Central memory CD4-positive, alpha-beta T cell (primary cell): ENCODE measurements around the gene SYNE1.
"Not testable (repeated sequence)": the region's sequence is repeated elsewhere in the genome, so short reads cannot be mapped to it uniquely, and the experiment has no call there.

Experiments
- DNase-seq: peaks from one replicate; pipeline ENCODE4 v3.0.0; 2022

The SYNE1 gene

DNA sequence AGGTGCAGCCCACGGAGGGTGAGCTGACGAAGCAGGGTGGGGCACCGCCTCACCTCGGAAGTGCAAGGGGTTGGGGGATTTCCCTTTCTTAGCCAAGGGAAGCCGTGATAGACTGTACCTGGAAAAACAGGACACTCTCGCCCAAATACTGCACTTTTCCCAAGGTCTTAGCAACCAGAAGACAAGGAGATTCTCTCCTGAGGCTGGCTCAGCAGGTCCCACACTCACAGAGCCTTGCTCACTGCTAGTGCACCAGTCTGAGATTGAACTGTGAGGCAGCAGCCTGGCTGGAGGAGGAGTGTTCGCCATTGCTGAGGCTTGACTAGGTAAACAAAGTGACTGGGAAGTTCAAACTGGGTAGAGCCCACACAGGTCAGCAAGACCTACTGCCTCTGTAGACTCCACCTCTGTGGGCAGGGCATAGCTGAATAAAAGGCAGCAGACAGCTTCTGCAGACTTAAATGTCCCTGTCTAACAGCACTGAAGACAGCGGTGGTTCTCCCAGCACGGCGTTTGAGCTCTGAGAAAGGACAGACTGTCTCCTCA is 28.0 kb downstream of the SYNE1 start:
- DNase-seq, result no peak

DNA sequence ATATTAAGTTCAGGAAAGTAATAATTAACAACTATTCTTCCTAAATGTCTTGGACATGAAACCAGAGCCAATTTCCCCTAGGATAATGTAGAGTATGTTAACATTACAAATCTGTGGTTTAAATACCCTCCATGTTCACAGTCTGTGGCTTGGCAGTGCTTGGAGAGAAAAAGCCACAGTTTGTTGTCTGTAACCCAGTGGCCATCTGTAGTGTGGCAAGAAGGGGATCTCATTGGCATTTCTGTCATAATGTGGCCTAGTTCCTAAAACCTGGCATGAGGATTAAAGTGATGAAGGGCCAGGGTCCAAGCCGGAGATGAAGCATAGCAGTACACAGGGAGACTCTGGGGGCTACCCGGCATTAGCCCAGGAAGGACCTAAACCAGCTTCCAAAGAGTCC is 31.2 kb downstream of the SYNE1 start:
- no peak for DNase-seq

DNA sequence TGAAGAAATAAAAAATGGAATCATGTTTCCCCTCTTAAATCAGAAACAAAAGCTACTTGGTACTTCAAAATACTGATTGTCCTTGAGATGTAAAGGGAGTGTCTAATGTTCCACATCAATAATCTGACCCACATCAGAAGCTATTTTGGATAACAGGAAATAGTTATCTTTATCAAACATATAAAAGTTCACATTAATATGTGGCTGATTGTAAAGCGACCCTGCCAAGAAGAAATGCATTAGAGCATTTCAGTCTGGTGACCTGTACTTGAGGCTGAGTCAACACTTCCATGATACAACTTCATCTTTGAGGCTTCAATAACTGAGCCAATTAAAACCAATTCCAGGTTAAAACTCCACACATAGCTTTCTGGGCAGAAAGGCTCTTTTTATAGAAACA is 31.8 kb downstream of the SYNE1 start:
- no peak for DNase-seq

DNA sequence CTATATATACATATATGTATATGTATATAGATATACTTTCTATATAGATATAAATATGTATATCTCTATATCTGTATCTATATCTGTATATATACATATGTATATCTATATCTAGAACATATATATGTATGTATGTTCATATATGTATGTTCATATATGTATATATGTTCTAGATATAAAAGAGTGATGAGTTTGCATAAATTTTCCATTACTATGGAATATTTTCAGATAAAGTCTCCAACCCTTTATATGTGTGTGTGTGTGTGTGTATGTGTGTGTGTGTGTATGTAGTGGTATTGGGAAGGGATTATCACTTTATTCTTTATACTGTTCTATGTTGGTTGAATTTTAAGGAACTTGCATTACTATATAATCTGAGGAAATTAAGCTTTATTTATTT is 33.3 kb downstream of the SYNE1 start:
- DNase-seq, result no peak

DNA sequence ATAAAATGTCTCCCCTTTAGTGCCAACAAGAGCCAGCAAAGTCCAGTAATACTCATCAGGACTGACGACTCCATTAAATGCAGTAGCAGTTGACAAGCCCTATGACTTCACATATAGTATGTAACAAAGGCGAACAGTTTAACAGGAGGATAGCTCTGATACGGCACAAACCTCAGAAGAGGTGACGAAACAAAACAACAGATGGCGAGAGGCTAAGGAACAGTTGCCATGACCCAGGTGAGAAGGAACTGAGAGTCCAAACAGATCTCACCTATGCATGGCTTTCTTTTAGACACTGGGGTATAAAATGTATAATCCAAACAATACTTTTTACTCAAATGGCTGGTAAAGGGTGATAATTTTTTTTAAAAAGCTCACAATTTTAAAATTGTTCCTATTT is 37.1 kb downstream of the SYNE1 start:
- no peak for DNase-seq

DNA sequence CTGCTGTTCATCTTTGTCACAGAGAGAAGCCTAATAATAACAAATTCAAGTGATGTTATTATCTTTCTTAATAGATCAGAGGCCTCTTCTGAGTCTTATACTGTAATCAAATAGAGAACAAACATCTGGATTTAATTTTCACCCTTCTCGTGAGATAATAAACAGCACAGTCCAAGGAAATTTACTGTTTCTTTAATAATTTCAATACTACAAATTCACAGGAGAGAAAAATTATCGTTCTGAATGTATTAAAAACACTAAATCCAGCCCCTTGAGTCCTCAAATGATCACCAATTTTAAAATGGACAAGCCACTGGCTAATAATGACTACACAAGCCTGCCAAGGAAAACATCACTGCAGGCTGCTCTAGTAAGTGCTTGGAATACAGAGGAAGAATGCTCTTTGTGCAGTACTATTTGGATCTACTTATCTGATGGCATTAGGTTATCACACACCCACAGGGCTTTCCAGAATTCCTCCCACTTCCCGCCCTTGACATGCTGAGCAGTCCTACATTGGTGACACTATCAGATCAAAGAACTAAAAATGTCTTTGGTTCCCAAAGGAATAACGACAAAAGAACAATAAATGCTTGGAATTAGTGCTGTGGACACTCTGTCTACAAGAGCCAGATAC is 38.1 kb downstream of the SYNE1 start:
- DNase-seq, result no peak

DNA sequence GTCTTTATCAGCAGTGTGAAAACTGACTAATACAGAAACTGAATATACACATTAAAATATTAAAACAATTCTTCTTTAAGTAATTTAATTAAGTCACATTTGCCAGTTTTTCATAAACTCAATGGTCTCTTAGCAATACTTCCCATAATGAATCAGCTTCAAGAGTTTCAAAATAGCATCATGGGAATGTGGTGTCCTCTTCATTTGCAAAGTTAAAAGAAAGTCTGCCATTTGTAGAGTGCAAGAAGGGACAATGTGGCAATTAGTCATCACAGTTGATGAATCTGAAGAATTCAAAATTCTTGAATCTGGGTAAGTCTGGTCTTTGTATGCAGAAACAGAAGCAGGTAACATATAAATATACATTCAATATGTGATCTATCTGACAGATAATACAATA is 38.7 kb downstream of the SYNE1 start:
- DNase-seq, result no peak

DNA sequence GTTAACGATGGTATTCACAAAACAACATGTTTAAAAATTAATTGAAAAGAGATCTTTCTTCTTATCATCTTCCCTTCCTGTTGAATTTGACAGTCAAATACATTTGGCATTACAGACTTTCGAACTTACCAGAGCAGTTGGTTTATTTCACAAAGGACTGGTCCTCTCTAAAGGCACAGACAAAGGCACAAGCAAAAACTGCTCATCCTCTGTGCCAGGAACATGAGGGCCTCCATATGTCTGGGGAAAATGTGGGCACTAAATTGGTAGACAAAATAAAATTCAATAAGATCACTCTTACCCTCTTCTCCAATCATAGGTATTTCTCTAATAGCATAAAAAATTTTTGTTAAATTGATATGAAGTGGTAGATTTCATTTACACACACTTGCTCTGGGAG is 40.4 kb downstream of the SYNE1 start:
- no peak for DNase-seq

DNA sequence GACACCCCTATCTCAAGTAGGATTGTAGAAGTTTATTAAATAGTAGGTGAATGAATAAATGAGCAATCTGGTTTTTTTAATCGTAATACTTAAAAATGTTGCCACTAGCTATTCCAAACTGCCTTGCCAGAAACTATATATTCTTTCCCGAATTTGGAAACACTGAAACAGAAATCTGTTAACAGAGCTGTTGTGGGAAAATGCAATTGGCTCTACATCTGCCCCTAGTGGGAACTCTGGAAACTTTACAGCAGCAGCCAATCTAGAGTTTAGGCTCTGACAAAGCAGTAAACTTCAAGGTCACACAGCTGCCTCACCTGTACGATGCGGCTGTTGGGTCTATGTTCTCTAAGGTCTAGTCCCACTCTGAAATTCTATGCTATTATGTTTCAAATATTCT is 41.7 kb downstream of the SYNE1 start:
- no peak for DNase-seq

DNA sequence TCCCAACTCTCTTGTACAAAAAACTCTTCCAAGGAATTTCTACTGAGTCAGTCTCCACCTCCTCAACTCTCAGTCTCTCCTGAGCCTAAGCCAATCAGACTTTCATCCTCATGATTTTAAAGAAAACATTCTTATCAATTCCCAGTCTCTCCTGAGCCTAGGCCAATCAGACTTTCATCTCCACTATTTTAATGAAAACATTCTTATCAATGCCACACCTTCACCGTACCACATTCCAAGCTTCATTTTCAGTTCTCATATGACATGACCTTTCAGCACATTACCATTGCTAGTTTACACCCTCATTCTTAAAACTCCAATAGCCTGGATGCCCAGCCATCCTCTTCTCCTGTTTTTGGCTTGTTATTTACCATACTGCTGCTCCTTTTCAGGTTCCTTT is 42.5 kb downstream of the SYNE1 start:
- DNase-seq, result no peak

DNA sequence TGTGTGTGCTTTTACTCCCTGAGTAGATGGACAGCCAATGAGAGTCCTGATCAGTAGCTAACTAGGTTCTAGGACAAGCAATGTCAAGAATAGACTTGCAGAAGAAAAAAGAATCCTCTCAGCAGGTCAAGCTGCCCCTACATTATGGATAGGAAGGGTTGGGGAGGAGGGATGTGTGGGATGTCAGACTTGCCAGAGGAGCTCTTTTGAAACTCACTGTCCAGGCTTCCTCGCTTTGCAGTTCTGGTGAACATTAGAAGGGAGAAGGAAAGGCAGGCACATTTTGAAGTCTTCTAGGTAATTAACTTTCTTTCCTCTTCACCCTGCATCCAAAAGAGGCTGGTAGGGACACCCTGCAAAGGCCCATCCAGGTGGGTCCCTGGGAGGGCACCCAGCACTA is 48.7 kb downstream of the SYNE1 start:
- DNase-seq, result no peak

DNA sequence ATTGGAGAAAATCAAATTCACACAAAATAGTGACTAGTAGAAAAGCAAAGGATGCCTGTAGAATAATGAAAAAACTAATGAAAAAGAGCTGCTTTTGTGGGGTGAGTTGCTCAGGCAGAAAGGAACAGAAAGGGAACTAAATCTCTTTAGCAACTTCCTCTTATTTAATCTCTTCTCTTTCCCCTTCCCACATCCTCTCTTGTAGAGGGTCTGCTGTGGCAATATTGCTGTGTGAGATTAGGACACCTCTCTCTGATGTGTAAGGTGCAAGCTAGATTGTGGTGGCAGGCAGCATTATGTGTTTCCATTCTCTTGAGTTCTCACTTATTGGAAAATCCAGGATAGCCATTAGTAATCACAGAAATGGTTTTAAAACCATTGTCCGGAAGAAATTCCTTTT is 49.7 kb downstream of the SYNE1 start:
- DNase-seq, result no peak

DNA sequence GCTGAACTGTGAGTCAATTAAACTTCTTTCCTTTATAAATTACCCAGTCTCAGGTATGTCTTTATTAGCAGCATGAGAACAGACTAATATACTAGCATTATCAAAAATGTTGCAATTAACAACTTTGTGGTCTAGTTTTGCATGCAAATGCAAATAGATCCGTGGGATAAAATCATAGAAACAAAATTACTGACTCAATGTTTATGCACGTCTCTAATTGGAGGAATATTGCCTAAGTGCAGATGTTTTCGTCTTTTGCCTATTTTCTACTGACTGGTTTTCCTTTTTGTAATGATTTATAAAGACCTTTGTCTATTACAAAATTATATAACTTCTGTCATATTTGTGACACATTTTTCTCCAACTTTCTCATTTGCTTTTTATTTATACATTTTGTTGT is 51.9 kb downstream of the SYNE1 start:
- DNase-seq, result no peak

DNA sequence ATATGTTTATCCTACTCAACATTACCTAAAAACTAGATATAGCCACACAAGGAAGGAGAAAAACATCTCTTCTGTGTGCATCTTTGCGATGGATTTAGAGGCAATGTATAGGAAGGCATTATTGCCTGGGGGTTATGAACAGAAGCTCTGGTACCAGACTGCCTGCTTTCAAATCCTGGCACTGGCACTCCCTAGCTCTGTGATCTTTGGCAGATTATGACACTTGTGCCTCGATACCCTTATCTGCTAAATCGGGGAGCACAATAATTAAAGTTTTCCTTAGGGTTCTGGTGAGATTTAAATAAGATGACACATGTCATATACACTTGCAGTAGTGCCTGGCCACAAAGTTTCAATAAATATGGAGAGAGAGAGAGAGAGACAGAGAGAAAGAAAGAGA is 53.3 kb downstream of the SYNE1 start:
- DNase-seq, result no peak

DNA sequence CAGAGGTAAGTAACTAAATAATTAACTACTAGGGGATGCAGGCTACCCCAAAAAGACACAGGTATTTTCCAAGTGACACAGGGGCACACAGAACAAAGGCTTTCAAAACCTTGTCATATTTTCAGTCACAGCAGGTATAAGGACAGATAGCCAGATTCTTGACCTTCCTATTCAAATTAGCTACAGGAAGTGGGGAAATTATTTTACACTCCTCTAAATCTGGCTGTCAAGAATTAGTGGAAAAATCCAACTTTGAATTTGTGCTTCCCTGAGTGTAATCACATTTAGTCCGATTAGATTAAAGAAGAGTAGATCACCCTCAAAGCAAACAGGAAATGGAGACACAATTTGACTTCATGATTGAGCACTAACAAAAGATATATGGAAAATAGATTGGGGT is 60.6 kb downstream of the SYNE1 start:
- DNase-seq, result no peak

DNA sequence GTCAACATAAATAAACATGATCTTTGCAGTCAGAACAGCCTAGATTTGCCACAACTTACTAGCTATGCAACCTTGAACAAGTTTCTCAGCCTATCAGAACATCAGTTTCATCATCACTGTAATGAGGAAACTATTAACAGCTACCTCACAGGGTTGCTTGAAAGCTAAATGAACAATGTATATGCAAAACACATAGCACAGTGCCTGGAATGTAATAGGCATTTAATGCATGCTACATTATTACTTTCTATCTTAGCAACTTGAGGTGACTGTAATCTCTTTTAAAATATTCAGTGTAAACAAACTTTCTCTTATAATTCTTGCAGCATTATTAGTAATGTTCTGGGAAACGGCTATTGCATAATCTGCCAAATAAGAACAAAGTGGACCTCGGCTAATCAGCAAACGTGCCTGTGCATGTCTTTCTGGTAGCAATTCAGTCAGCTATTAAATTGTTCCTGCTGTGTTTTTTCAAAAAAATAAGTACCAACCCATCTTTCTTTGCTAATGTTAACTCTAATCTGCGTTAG is 61.5 kb downstream of the SYNE1 start:
- no peak for DNase-seq

DNA sequence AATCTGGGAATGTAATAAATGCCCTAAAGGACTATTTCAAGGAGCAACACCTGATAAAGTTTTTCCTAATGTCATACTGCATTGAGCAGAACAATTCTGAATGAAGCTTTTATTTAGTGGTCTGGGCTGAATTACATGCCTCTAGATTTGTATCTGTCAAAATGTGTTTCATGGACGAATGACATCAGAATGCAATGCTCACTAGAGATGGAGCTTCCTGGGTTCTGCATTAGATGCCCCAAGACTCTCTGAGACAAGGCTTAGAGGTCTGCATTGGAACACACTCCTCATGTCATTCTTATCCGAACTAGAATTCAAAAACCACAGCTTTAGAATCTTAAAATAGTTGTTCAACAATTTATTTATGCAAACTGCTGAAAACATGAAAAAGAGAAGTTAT is 62.0 kb downstream of the SYNE1 start:
- DNase-seq, result no peak

DNA sequence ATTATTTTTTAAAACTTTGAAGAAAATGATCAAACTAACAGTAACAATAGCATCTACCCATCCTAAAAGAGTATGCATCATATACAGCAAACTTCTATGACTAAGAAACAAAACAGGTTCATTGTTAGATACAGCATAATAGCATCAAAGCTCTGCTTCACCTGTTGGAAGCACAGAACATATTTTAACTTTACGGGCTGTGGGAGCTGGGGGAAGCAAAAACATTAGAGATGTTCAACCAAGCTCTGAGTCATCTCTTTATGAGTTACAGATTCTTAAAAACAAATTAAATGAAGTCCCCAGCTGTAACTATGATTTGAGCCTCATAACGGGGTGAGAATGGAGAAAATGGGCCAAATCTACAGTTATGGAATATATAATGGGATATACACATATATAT is 63.4 kb downstream of the SYNE1 start:
- no peak for DNase-seq

DNA sequence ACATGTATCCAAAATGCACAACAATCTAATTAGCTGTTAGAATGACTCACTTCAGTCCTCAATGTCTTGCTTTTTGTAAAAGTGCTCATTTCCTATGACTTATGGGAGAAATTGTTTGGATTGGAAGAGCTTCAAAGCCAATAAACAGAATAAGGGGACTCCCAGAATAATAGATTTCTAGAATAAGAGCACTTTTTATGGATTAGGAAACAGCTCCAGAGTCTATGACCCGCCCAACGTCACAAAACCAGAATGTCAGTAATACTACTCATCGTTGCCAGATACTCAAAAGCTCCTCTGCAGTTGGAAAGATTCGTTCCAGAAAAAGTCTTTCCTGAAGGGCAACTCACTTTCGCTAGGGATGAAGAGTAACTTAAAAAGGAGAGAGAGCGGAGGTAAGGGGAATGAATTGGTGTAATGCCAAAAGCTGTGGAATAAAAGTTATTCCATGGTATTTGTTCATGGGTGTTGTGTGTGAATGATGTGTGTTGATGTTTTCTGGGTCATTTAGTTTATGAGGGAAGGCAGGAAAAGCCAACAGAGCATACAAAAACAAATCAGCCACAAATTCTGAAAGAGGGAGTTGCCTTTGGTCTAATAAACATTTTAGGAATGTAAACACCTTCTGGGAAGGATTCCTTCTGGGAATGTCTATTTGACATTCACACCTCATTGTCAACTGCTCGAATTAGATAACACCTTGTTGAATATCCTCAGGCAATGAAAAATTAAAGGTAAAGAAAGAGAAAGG is 64.6 kb downstream of the SYNE1 start:
- no peak for DNase-seq

DNA sequence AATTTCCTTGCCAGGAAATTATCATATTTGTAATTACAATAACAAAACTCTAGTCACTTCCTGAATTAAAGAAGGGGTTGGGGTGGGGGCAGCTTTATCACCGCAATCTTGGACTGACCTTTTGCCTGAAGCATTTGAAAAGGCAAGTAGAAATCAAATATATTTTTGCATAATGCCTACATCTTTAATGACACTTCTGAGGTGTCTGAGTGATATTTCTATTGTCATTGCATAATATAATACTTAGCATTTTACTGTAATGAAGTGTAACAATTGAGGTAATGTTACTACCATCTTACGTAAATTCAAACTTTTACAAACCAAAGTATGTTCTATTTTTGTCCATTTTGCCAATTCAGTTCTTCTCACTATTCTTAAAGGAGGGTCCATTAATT is 65.2 kb downstream of the SYNE1 start:
- no peak for DNase-seq

DNA sequence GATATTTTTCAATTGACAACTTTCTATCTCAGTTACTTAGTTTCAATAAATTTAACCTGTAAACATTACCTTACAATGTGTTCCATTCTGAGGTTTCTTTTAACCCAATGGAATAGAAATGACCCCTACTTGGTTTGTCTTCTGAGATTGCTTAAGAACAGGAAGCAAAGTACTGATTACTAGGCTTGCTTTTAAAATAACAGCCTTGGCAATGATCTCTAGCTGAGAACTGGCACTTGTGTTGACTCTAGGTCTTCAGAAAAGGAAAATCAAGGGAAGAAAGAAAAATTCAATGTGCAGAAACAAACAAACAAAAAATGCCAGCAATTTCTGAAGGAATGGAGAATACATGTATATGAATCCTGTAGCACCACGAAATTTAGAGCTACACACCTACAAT is 66.1 kb downstream of the SYNE1 start:
- DNase-seq, result no peak

DNA sequence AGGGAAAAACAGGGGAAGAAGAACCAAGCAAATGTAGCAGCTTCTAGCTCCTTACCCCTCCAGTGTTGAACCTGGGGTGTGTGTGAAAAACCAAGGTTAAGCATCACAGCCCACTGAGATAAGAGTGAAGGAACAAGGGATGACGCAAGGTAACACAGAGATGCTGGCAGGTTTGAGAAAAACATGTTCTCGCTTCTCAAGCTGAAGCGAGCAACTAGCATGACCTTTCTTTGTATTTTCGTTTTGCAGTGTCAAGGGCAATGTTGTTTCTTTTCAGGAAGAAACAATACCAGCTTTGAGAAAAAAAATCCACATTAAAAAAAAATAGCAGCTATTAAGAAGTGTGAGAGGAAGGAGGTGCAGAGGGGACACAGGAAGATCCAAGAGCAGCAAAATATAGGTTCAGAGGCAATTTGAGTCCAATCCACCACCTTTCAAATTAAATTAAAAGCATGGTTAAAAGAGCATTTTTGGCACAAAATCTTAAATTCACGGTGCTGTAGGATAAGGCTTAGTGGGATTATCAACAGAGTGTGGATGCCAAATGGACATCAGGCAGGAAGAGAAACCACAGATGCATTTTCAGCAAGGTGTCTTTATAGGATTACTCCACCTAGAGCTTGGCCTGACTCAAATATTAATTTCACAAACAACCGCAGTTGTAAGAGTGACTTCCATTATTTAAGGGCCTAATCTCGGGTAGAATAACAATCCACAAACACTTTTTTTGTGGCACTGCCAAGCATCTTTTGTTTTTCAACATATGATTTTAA is 70.9 kb downstream of the SYNE1 start:
- no peak for DNase-seq

DNA sequence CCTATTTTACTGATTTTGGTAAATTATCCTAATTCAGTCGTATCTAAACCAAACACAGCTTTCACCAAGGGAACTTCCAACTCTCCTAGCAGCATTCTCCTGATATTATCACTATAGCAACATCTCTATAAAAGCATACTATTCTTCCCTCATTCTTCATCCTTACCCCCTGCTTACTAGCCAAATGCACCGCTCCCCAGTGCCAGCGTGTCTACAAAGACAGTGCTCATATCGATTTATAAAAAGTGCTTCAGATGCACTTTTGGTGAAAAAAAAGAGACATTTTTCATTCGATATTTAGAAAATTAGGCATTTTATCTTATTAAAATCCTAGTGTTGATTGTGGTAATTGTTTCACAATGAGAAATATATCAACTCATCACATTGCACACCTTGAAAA is 74.0 kb downstream of the SYNE1 start:
- DNase-seq, result no peak

DNA sequence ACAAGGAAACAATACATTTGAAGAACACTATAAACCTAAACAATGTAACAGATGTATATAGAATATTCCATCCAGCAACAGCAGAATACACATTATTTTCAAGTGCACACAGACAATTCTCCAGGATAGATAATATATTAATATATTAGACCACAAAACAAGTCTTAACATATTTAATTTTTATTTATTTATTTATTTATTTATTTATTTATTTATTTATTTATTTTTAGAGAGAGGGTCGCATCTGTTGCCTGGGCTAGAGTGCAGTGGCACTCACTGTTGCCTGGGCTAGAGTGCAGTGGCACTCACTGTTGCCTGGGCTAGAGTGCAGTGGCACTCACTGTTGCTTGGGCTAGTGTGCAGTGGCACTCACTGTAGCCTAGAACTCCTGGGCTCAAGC is 78.4 kb downstream of the SYNE1 start:
- DNase-seq, result not testable (repeated sequence)
